ENCODE results near the gene DDIT3. TPM values are rescaled to one million over a fixed set of nuclear protein-coding genes. Genes with fewer than 3 reads are reported as not detected.

DDIT3 gene
- total RNA-seq, 1 donor from 2014 or later: 213 TPM

DNA sequence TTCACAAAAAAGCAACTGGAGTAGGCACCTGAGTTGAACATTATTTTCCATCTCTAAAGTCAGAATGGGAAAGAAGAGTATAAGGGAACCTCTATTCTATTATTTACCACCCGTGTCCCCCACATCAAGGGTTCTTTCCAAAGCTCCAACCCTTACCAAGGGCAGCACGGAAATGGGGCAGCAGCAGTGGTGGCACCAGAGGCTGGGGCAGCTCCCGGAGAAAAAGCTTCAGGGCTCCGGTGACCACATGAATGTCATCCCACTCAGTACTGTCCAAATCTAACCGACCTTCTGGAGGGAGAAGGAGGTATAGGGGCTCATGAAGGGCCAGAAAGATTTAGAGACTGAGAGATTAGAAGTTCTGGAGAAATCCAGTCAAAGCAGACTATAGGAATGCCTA lies 46.4 kb downstream of the DDIT3 start:
- TF ChIP-seq, protein P1, sequence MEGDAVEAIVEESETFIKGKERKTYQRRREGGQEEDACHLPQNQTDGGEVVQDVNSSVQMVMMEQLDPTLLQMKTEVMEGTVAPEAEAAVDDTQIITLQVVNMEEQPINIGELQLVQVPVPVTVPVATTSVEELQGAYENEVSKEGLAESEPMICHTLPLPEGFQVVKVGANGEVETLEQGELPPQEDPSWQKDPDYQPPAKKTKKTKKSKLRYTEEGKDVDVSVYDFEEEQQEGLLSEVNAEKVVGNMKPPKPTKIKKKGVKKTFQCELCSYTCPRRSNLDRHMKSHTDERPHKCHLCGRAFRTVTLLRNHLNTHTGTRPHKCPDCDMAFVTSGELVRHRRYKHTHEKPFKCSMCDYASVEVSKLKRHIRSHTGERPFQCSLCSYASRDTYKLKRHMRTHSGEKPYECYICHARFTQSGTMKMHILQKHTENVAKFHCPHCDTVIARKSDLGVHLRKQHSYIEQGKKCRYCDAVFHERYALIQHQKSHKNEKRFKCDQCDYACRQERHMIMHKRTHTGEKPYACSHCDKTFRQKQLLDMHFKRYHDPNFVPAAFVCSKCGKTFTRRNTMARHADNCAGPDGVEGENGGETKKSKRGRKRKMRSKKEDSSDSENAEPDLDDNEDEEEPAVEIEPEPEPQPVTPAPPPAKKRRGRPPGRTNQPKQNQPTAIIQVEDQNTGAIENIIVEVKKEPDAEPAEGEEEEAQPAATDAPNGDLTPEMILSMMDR (IDR thresholded peaks at IDR 0.05; ENCODE audit: insufficient read depth, low read length, severe bottlenecking): no peak
- FAIRE-seq (no peak), DNase-seq (ENCODE audit: low read depth) (no peak)
- peaks cover 39% of the 10 kb centered on the region for H3K27me3 ChIP-seq (ENCODE audit: control insufficient read depth, insufficient read depth, low read length)
- H3K4me3 ChIP-seq (ENCODE audit: low read depth, low read length): no peak overlapping the region
- H3K36me3 ChIP-seq (ENCODE audit: control insufficient read depth, insufficient read depth, low read length): no peaks in the 10 kb centered on the region

DNA sequence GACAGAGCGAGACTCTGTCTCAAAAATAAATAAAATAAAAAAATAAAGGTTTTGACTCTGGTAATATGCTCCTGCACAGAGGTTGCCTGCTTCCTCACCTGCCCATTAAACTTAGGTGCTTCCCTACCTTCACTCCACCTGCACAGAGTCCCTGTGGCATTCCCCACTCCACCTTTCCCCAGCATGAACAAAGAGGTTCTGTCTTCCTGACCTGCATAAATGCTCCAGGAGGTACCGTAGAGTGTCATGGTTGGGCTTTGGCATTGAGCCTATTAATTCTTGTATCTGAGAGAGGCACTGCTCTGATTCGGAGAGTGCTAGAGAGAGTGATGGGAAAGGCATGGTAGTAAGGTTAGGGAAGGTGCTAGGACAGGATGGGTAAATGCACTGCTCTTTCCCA lies 46.9 kb downstream of the DDIT3 start:
- Histone ChIP-seq H3K27me3 (ENCODE audit: control insufficient read depth, insufficient read depth, low read length) (peaks cover 39% of the 10 kb centered on the region), H3K36me3 (ENCODE audit: control insufficient read depth, insufficient read depth, low read length) (no peaks in the 10 kb centered on the region), H3K4me3 (ENCODE audit: low read depth, low read length) (no peak overlapping the region)
- FAIRE-seq (no peak), DNase-seq (ENCODE audit: low read depth) (no peak)
- TF ChIP-seq, protein P1 (IDR thresholded peaks at IDR 0.05; ENCODE audit: insufficient read depth, low read length, severe bottlenecking): no peak

DNA sequence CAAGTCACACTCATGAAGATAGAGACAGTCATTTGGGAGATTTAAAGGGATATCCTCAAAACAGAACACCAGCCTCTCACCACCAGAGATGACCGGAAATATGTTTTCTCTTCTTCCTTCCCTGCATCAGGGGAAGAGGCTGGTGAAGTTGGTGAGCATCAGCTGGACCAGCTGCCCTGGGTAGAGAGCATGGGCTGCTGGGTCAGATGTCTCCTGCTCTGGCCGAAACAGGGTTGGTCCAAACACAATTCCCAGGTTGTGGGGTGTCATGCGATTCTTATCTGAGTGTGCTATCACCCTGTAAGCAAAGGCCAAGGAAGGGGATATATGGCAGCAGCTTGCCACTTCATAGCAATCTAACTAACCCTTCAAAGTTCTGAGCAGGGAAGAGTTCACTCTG lies 47.9 kb downstream of the DDIT3 start:
- FAIRE-seq: no peak
- Histone ChIP-seq H3K27me3 (ENCODE audit: control insufficient read depth, insufficient read depth, low read length) (peaks cover 44% of the 10 kb centered on the region), H3K36me3 (ENCODE audit: control insufficient read depth, insufficient read depth, low read length) (no peaks in the 10 kb centered on the region), H3K4me3 (ENCODE audit: low read depth, low read length) (no peak overlapping the region)
- DNase-seq (ENCODE audit: low read depth): no peak
- TF ChIP-seq, protein P1 (IDR thresholded peaks at IDR 0.05; ENCODE audit: insufficient read depth, low read length, severe bottlenecking): no peak

DNA sequence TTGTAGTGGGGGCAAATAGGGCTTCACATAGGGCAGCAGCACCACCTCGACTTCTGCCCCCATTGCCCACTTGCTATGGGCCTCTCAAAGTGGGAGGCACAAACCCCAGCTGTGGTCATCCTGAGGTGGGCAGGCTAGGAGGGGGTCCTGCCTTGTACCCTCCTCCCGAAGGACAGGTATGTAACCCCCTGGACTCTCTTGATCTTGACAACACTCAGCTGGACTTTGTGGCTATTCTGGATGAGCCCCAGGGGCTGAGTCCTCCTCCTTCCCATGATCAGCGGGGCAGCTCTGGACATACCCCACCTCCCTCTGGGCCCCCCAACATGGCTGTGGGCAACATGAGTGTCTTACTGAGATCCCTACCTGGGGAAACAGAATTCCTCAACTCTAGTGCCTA lies 48.7 kb downstream of the DDIT3 start:
- peaks cover 41% of the 10 kb centered on the region for H3K27me3 ChIP-seq (ENCODE audit: control insufficient read depth, insufficient read depth, low read length)
- peak; percentile 68 for FAIRE-seq

DNA sequence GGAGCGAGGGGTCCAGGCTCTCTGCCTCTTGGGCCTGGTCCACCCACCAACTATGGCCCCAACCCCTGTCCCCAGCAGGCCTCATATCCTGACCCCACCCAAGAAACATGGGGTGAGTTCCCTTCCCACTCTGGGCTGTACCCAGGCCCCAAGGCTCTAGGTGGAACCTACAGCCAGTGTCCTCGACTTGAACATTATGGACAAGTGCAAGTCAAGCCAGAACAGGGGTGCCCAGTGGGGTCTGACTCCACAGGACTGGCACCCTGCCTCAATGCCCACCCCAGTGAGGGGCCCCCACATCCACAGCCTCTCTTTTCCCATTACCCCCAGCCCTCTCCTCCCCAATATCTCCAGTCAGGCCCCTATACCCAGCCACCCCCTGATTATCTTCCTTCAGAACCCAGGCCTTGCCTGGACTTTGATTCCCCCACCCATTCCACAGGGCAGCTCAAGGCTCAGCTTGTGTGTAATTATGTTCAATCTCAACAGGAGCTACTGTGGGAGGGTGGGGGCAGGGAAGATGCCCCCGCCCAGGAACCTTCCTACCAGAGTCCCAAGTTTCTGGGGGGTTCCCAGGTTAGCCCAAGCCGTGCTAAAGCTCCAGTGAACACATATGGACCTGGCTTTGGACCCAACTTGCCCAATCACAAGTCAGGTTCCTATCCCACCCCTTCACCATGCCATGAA lies 49.2 kb downstream of the DDIT3 start:
- FAIRE-seq (no peak), DNase-seq (ENCODE audit: low read depth) (no peak)
- H3K27me3 ChIP-seq (ENCODE audit: control insufficient read depth, insufficient read depth, low read length): peaks cover 37% of the 10 kb centered on the region
- no peaks in the 10 kb centered on the region for H3K36me3 ChIP-seq (ENCODE audit: control insufficient read depth, insufficient read depth, low read length)
- TF ChIP-seq, protein P1 (IDR thresholded peaks at IDR 0.05; ENCODE audit: insufficient read depth, low read length, severe bottlenecking): no peak
- no peak overlapping the region for H3K4me3 ChIP-seq (ENCODE audit: low read depth, low read length)

More for the DNA sequence above, 48.7 kb downstream of the DDIT3 start:
- TF ChIP-seq, protein P1 (IDR thresholded peaks at IDR 0.05; ENCODE audit: insufficient read depth, low read length, severe bottlenecking): no peak
- Histone ChIP-seq H3K36me3 (ENCODE audit: control insufficient read depth, insufficient read depth, low read length) (no peaks in the 10 kb centered on the region), H3K4me3 (ENCODE audit: low read depth, low read length) (no peak overlapping the region)
- no peak for DNase-seq (ENCODE audit: low read depth)

Data from bronchial epithelial cell (primary cell).